NCI-H2107 treated with DMSO at 0.1 percent for 48 hours (cell line): ENCODE results near the gene CELF2.

Source experiments
- DNase-seq: peaks from one replicate; lab custom pipeline; 2025; ENCODE audit not compliant: unreplicated experiment; lab: John Stamatoyannopoulos, UW

Gene CELF2

DNA sequence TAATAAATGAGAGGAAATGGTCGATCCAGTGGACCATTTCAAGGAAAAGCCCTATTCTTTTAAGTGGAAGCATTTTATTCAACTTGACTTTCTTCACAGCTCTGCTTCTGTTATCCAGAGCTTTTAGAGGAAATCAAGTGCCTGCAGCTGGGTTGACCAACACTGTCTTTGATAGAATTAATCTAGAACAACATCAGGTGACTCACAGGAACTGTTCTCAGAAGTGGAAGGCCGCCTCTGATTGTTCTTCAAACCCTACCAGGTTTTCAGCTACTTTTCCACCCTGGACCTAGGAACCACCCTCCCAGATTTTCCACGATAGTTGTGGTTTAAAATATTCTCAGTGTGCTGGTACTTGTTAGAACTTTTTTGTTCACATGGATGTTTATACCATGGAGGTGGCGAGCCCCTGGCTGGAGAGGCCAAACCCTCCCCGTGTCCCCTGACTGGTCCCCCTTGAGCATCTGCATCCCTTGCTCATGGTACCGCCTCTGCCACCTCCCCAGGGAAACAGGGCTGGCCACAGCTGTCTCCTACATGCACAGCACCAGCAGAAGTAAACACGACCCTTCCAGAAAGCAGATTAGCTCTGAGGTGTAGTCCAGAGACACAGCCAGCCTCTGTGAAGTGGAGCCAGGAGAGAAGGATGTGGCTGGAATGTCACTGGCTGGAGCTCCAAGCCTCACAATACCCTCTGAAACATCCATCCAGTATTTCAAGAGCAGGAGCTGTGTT is 300.4 kb downstream of the CELF2 start:
- DNase-seq: no peak

DNA sequence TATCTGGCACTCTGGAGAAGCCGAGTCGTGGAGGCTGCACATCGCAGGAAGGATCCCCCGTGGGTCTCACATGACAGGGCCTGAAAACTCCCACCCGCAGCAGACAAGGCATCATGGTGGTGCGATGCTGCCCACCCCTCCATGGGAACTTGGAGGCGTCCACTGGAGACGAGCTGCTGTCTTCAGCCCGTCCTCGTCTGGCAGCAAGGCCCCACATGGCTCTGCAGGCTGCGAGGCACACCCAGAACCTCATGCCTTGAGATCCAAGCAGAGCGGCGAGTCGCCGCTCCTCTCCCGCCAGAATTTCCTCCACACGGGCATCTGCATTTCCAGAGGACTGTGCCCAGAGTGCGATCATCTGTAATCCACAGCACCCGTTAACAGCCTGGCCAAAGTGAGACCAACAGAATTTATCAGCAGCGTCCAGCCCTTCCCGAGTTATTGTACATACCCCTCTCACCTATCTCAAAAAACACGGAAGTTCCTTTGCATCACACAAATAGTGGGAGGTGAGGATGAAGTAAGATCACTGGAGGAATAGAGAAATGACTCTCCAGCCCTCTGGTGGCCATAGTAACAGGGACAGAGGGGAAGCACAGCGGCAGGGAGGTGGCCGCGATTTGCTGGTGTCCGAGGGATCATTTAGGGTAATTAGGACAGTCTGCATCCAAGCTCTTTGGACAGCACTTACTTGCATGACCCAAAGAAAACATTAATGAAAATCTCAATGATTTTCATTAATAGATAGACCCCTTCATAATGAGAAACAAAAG is 301.3 kb downstream of the CELF2 start:
- no peak for DNase-seq

- DNase-seq: no peak
These were observed 302.4 kb downstream of the CELF2 start for GRCh38 chr10:11319990-11320602.

- no peak for DNase-seq
These were observed 303.3 kb downstream of the CELF2 start for GRCh38 chr10:11320809-11321520.

GRCh38 chr10:11322698-11323097 is 305.0 kb downstream of the CELF2 start:
- no peak for DNase-seq

- no peak for DNase-seq
These were observed 307.2 kb downstream of the CELF2 start for GRCh38 chr10:11324761-11325321.

- no peak for DNase-seq
These were observed 308.1 kb downstream of the CELF2 start for GRCh38 chr10:11325817-11326216.

GRCh38 chr10:11326241-11326640 is 308.6 kb downstream of the CELF2 start:
- DNase-seq: no peak

GRCh38 chr10:11326913-11327616 is 309.4 kb downstream of the CELF2 start:
- no peak for DNase-seq

DNA sequence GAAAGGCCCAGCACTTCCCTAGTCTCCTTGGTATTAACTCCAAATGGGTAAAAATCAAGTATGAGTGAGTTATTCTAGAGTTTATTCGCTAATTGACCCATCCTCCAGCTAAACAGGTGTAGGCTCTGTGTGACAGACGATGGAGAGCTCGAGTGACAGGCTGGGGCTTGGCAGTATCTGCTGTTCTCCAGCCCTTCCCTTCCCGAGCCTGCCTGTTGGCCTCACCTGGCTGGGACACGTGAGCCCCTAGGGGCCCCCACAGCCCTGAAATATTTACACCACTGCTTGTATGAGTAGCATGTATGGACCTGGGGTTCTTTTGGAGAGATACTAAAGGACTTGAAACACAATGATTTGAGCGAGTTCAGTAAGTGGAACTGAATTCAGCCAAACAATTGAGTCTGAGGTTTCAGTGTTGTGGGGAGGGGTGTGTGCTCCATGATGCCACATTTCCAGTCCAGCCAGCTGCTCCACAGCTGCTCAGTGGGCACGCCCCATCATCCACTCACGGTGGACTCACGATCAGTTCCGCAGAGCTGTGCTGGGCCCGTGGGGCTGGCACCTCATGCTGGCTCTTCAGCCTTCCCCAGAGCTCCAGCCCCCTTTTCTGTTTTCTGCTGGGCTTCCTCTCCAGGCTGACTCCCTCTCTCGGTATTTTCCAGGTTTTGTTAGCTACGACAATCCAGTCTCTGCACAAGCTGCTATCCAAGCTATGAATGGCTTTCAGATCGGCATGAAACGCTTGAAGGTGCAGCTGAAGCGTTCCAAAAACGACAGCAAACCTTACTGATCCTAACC is 310.8 kb downstream of the CELF2 start:
- peak; percentile 37 for DNase-seq

GRCh38 chr10:11329062-11329673 is 311.5 kb downstream of the CELF2 start:
- no peak for DNase-seq

DNA sequence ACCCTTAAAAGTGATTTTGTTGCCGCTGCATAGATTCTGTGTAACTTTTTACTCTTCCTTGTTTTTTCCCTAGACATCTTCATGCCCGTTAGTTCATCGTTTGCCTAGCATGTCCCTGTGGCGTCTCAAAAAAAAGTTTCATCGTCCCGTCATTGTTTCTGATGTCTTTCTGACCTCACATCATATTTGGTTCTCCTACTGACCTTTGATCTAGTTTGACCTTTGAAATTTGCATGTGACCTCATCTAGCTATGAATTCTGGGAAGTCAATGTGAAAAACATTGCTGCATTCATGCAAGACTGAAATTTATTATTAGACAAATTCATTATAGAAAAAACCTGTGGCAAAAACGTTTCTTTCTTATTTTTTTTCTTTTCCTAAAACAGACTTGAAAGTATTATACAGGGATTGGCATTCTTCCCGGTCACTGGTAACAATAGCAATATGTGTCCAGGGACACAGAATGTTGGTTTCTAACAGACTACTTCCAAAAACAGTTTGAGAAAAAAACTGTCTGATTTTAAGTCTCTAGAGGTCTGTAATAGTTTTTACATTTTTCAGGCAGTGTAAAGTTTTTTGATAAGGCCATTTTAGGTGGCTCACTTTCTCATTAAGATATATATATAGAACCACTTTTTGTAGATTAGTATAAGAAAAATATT is 312.8 kb downstream of the CELF2 start:
- no peak for DNase-seq

DNA sequence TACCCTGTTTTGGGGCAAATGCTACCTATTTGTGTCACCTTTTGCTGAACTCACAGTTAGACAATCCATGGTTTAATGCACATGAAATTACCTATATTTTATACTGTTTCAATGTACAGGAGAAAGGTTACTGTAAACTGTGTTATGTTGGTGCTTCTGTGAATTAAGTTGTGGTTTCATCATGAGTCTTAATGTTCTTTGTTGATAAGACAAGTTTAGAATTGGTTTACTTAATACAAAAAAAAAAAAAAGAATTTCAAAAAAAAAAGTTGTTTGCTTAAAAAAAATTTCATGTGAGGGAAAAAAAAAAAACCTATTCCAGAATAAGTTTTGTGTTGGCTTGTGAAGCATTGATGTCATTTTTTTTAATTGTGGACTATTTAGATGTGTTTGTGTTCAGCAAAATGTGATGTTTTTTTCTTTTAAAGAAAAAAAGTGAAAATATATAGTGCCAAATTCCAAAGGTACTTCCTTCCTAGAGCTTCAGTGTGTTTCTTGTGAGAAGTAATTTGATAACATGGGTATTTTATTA is 313.4 kb downstream of the CELF2 start:
- no peak for DNase-seq

DNA sequence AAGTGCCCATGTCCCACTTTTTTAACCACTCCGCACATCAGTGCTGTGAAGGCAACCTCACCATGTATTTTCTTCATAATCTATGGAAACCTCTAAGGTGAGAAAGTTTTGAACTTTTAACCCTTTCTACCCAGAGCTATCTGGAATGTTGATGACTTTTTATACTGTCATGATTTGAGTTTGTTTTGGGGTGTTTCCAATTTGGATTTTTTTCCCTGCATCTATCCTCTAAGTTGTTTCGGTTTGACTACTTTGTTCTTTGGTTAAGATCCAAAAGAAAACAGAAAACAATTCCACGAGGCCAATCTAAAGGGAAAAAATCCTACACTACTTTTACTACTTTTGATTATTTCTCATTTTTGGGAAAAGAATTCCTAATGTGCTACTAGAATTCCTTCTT is 314.1 kb downstream of the CELF2 start:
- DNase-seq: no peak

- no peak for DNase-seq
These were observed 315.2 kb downstream of the CELF2 start for GRCh38 chr10:11332846-11333245.

DNA sequence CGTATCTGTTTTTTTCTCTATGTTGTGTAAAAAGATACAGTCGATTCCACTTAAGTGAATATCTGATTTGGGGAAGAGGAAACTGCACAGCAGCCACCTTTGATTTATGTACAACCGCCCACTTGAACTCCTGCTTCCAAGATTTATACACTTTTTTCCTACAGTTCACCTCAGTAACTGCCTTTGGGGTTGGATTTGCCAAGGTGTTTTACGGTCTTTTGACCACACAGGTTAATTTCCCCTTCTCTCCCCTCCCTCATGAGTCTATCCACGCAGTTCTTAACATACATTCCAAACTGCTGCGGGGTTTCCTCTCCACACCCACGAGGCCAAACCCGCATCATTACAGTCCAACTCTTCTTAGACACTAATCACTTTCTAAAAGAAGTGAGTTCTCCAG is 316.8 kb downstream of the CELF2 start:
- no peak for DNase-seq

GRCh38 chr10:11335167-11335652 is 317.5 kb downstream of the CELF2 start:
- no peak for DNase-seq

GRCh38 chr10:11335881-11336430 is 318.3 kb downstream of the CELF2 start:
- no peak for DNase-seq
